AG04450 (cell line): ENCODE results near the gene PRPF8. TPM values are rescaled to one million over a fixed set of nuclear protein-coding genes. Genes with fewer than 3 reads are reported as not detected.
A peak's percentile ranks its signal among the peaks of the same experiment; 100 is the strongest.

Source experiments
- CTCF ChIA-PET: fragments of 300-600, 350-600 bp; formaldehyde crosslinking; extraction: SDS; loops from one replicate; lab custom pipeline; 2022; ENCODE audit warnings: antibody characterized with exemption, inconsistent platforms; lab: Charles Lee
- POLR2A ChIA-PET: fragments of 350-600 bp; formaldehyde crosslinking; extraction: SDS; loops from one replicate; lab custom pipeline; 2021; ENCODE audit warnings: antibody characterized with exemption, inconsistent platforms; lab: Yijun Ruan, JAX
- DNase-seq: peaks from one replicate; pipeline ENCODE4 v3.0.0-alpha.2; 2011; ENCODE audit warnings: low read depth, low spot score
- H3K27ac ChIP-seq: one replicate; pipeline ENCODE4 v1.5.1; 2012; ENCODE audit warnings: low read depth, low read length, control low read depth
- H3K27me3 ChIP-seq: one replicate; pipeline ENCODE4 v1.6.0; 2012; ENCODE audit warnings: low read length; ENCODE audit not compliant: control insufficient read depth, insufficient read depth
- H3K4me3 ChIP-seq: 2 replicates; pipeline ENCODE4 v1.5.1; 2011; ENCODE audit warnings: mild to moderate bottlenecking, low read depth, low read length, control low read depth
- H3K9me3 ChIP-seq: 2 replicates; pipeline ENCODE4 v1.5.1; 2012; ENCODE audit warnings: low read length; ENCODE audit not compliant: control insufficient read depth, insufficient read depth
- CTCF ChIP-seq: IDR thresholded peaks from 2 replicates; pipeline ENCODE4 v1.5.1; 2011; ENCODE audit warnings: low read depth, low read length, control low read depth, inconsistent platforms
- polyA plus RNA-seq: library from polyadenylated mRNA; depleted of rRNA; stranded (reverse); fragments of >200 nt; gene quantifications from 2 replicates; pipeline ENCODE4 v1.2.3, GENCODE V29; 2011

PRPF8 gene
- polyA plus RNA-seq, 1 experiment, result 126 TPM

- TF ChIP-seq CTCF, result no peak
- Histone ChIP-seq H3K27ac (no peak within 1 kb of the TSS), H3K9me3 (no peaks in the 10 kb centered on the region; the same call in 1 of the 2 replicates), H3K27me3 (peaks cover 7% of the 10 kb centered on the region), H3K4me3 (peak within 1 kb of the TSS; percentile 78)
- ChIA-PET CTCF (interaction anchor here (3.4 kb wide), 1 partner anchor 54 kb away, joined by 43 read pairs; no protein-coding TSS in a partner anchor), POLR2A (interaction anchor here (0.6 to 1.7 kb wide), 6 partner anchors 13 to 88 kb away, joined by 3 to 8 read pairs (median 3); no protein-coding TSS in a partner anchor)
- no peak for DNase-seq
These were observed 56.4 kb downstream of the PRPF8 start, which contains the start of gene SLC43A2 for GRCh38 chr17:1627982-1628855. SLC43A2 (minus strand) TSS chr17:1628834; CDS start chr17:1627874, 960 bp downstream.

GRCh38 chr17:1627182-1627981 lies 57.3 kb downstream of the PRPF8 start:
- TF ChIP-seq CTCF, result no peak
- no peak for DNase-seq
- Histone ChIP-seq H3K27ac (no peak overlapping the region), H3K4me3 (peak overlapping the region; percentile 78), H3K9me3 (no peaks in the 10 kb centered on the region; the same call in 1 of the 2 replicates), H3K27me3 (peaks cover 7% of the 10 kb centered on the region)
- ChIA-PET CTCF (interaction anchor here (1.1 to 3.4 kb wide), 3 partner anchors 22 to 54 kb away, joined by 5 to 43 read pairs (median 20); partner anchors contain the start of gene RILP), POLR2A (interaction anchor here (0.6 to 1.0 kb wide), 3 partner anchors 38 to 89 kb away, joined by 3 read pairs; no protein-coding TSS in a partner anchor)

GRCh38 chr17:1626333-1626732 lies 58.3 kb downstream of the PRPF8 start:
- Histone ChIP-seq H3K27ac (no peak overlapping the region), H3K27me3 (peaks cover 7% of the 10 kb centered on the region), H3K4me3 (no peak overlapping the region), H3K9me3 (no peaks in the 10 kb centered on the region; the same call in 1 of the 2 replicates)
- ChIA-PET POLR2A (interaction anchor here (0.6 kb wide), 1 partner anchor 153 kb away, joined by 3 read pairs; no protein-coding TSS in a partner anchor), CTCF (interaction anchor here (1.1 to 2.9 kb wide), 2 partner anchors 23 to 52 kb away, joined by 5 to 20 read pairs; partner anchors contain the start of gene RILP)
- TF ChIP-seq CTCF, result no peak
- no peak for DNase-seq

GRCh38 chr17:1625581-1625980 lies 59.1 kb downstream of the PRPF8 start:
- ChIA-PET CTCF (interaction anchor here (2.9 kb wide), 1 partner anchor 52 kb away, joined by 20 read pairs; no protein-coding TSS in a partner anchor), POLR2A (no interaction called here)
- DNase-seq, result no peak
- Histone ChIP-seq H3K9me3 (no peaks in the 10 kb centered on the region; the same call in 1 of the 2 replicates), H3K27ac (no peak overlapping the region), H3K4me3 (no peak overlapping the region), H3K27me3 (peaks cover 7% of the 10 kb centered on the region)
- TF ChIP-seq CTCF, result no peak
